GM23248 (cell line): Measurements from ENCODE around the gene HNF1B.

ENCODE experiments used
- EZH2 ChIP-seq: fragments of 200-600 bp; sonication (generic); IDR thresholded peaks from 2 replicates; pipeline ENCODE4 v1.6.1; 2018; ENCODE audit warnings: antibody characterized with exemption, mild to moderate bottlenecking; ENCODE audit not compliant: insufficient read depth, poor library complexity, severe bottlenecking
- EZH2phosphoT487 ChIP-seq: fragments of 200-600 bp; sonication (generic); IDR thresholded peaks from 2 replicates; pipeline ENCODE4 v1.6.1; 2018; ENCODE audit warnings: antibody characterized with exemption, moderate library complexity, mild to moderate bottlenecking, low read depth; ENCODE audit not compliant: insufficient read depth

- TF ChIP-seq EZH2 = no peak
- TF ChIP-seq EZH2phosphoT487 = no peak
Observed at GRCh38 chr17:37714897-37715296, 30.0 kb downstream of the HNF1B start.
